Caco-2 (cell line): Measurements from ENCODE around the gene ZFY. TPM values are rescaled to one million over a fixed set of nuclear protein-coding genes. Genes with fewer than 3 reads are reported as not detected.

Source experiments
- BruUV-seq: library from RNA; stranded (reverse); fragments of 400-500 nt; replicated peaks from 2 replicates; lab custom pipeline; 2021; lab: Mats Ljungman, UMichigan
- CTCF ChIA-PET: fragments of 300-600 bp; sonication (Branson Sonifier 250); formaldehyde crosslinking; loops from one replicate; lab custom pipeline; 2022; ENCODE audit warnings: antibody characterized with exemption; lab: Charles Lee
- POLR2A ChIA-PET: fragments of 300-600 bp; sonication (Branson Sonifier 250); formaldehyde crosslinking; loops from one replicate; lab custom pipeline; 2022; ENCODE audit warnings: antibody characterized with exemption; lab: Charles Lee
- DNase-seq, 2 experiments: peaks; one replicate each; pipeline versions ENCODE4 v3.0.0 to v3.0.0-alpha.2; 2020 to 2022
- H3K27me3 ChIP-seq: replicated peaks from 2 replicates; pipeline ENCODE4 v1.6.0; 2011; ENCODE audit warnings: low read length; ENCODE audit not compliant: control insufficient read depth, insufficient read depth
- H3K36me3 ChIP-seq: 2 replicates; pipeline ENCODE4 v1.5.1; 2011; ENCODE audit warnings: low read length; ENCODE audit not compliant: control insufficient read depth, insufficient read depth
- H3K4me1 ChIP-seq: fragments of 250-450 bp; sonication (Bioruptor Pico); 2 replicates; pipeline ENCODE4 v1.5.1; 2020; ENCODE audit warnings: mild to moderate bottlenecking
- H3K4me3 ChIP-seq: 2 replicates; pipeline ENCODE4 v1.5.1; 2011; ENCODE audit warnings: low read depth, mild to moderate bottlenecking, control low read depth, low read length
- H3K9me3 ChIP-seq: fragments of 250-450 bp; sonication (Bioruptor Pico); 2 replicates; pipeline ENCODE4 v1.5.1; 2020; ENCODE audit warnings: mild to moderate bottlenecking, moderate library complexity
- H3K27ac Mint-ChIP-seq: one replicate; pipeline ENCODE4 v1.8.0; 2022; ENCODE audit warnings: mixed read lengths; ENCODE audit not compliant: unreplicated experiment
- H3K27me3 Mint-ChIP-seq: one replicate; pipeline ENCODE4 v1.8.0; 2022; ENCODE audit warnings: mixed read lengths; ENCODE audit not compliant: insufficient read depth, unreplicated experiment
- H3K36me3 Mint-ChIP-seq: one replicate; pipeline ENCODE4 v1.8.0; 2022; ENCODE audit warnings: mild to moderate bottlenecking, mixed read lengths; ENCODE audit not compliant: insufficient read depth, unreplicated experiment
- H3K4me1 Mint-ChIP-seq: one replicate; pipeline ENCODE4 v1.8.0; 2022; ENCODE audit warnings: low read depth, mixed read lengths; ENCODE audit not compliant: unreplicated experiment
- H3K4me3 Mint-ChIP-seq: one replicate; pipeline ENCODE4 v1.8.0; 2022; ENCODE audit warnings: mild to moderate bottlenecking, moderate library complexity, mixed read lengths; ENCODE audit not compliant: unreplicated experiment
- H3K9me3 Mint-ChIP-seq: one replicate; pipeline ENCODE4 v1.8.0; 2022; ENCODE audit warnings: mixed read lengths; ENCODE audit not compliant: unreplicated experiment
- CTCF ChIP-seq, 2 experiments: fragments of 200-600 bp in 1 of 2; IDR thresholded peaks; 1 replicate in 1 of 2; 2 replicates in 1 of 2; pipeline versions ENCODE4 v1.5.1 to v1.8.0; 2011 to 2022; ENCODE audit warnings: antibody characterized with exemption in 1 of 2, control low read depth in 1 of 2, inconsistent platforms in 1 of 2, low read depth in 1 of 2, low read length in 1 of 2, mild to moderate bottlenecking in 1 of 2, moderate library complexity in 1 of 2; ENCODE audit not compliant: insufficient read depth in 1 of 2, severe bottlenecking in 1 of 2, unreplicated experiment in 1 of 2
- intact Hi-C: fragments of 100-400 bp; cut with micrococcal nuclease; formaldehyde crosslinking; loops from one replicate; pipeline ENCODE4 v1.10.0; 2022; ENCODE audit not compliant: unreplicated experiment
- total RNA-seq: library from RNA; stranded (reverse); gene quantifications from 2 replicates; pipeline ENCODE4 v1.2.3, GENCODE V29; 2022

ZFY gene
- total RNA-seq, 1 experiment from 2014 or later = not detected

- H3K36me3 Mint-ChIP-seq = no peaks in the 10 kb centered on the region
- ChIA-PET POLR2A (no interaction called here), CTCF (no interaction called here)
- H3K4me3 Mint-ChIP-seq = no peak overlapping the region
- Histone ChIP-seq H3K9me3 (no peaks in the 10 kb centered on the region), H3K27me3 (no peaks in the 10 kb centered on the region), H3K36me3 (no peaks in the 10 kb centered on the region), H3K4me3 (no peak overlapping the region), H3K4me1 (no peaks in the 10 kb centered on the region)
- no peak for TF ChIP-seq CTCF (IDR thresholded peaks at IDR 0.05; ENCODE audit: insufficient read depth in 1 of 2, low read depth in 1 of 2, low read length in 1 of 2, severe bottlenecking in 1 of 2, unreplicated experiment in 1 of 2)
- H3K9me3 Mint-ChIP-seq = no peaks in the 10 kb centered on the region
- intact Hi-C loops = no loop called here
- H3K27me3 Mint-ChIP-seq = no peaks in the 10 kb centered on the region
- no peaks in the 10 kb centered on the region for H3K4me1 Mint-ChIP-seq
- no peak overlapping the region for H3K27ac Mint-ChIP-seq
- DNase-seq = no peak
- BruUV-seq = no TSS peak
These were observed 83.4 kb downstream of the ZFY start for GRCh38 chrY:3018546-3018945.

- Mint-ChIP-seq H3K27me3 (no peaks in the 10 kb centered on the region), H3K36me3 (no peaks in the 10 kb centered on the region), H3K27ac (no peak overlapping the region), H3K4me3 (no peak overlapping the region), H3K4me1 (no peaks in the 10 kb centered on the region), H3K9me3 (no peaks in the 10 kb centered on the region)
- no peaks in the 10 kb centered on the region for H3K4me1 ChIP-seq
- H3K9me3 ChIP-seq = no peaks in the 10 kb centered on the region
- DNase-seq = no peak
- no peaks in the 10 kb centered on the region for H3K36me3 ChIP-seq
- POLR2A ChIA-PET = no interaction called here
- no TSS peak for BruUV-seq
- intact Hi-C loops = no loop called here
- CTCF ChIA-PET = no interaction called here
- TF ChIP-seq CTCF (IDR thresholded peaks at IDR 0.05; ENCODE audit: insufficient read depth in 1 of 2, low read depth in 1 of 2, low read length in 1 of 2, severe bottlenecking in 1 of 2, unreplicated experiment in 1 of 2) = no peak
- no peak overlapping the region for H3K4me3 ChIP-seq
- H3K27me3 ChIP-seq = no peaks in the 10 kb centered on the region
These were observed 84.4 kb downstream of the ZFY start for GRCh38 chrY:3019584-3019983.

DNA sequence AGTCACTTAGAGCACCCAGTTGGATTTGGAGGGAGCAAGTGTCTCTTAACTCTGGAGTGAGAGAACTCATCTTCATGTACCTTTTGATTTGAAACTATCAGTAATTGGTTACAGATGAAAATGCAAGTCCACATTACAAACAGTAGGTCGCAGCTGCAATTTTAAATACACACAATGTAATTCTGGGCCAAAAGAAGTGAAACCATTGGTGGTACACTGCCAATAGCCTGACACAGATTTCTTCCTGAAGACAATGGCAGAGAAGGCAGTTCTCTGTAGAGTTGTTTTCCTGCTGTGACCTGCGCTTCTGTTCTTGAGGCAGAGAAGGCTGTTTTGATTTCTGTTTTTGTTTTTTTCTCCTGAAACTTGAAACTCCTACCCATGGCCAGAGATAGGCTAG, 86.0 kb downstream of the ZFY start:
- Mint-ChIP-seq H3K9me3 (no peaks in the 10 kb centered on the region), H3K4me1 (no peaks in the 10 kb centered on the region), H3K27ac (no peak overlapping the region), H3K36me3 (no peaks in the 10 kb centered on the region), H3K27me3 (no peaks in the 10 kb centered on the region), H3K4me3 (no peak overlapping the region)
- no TSS peak for BruUV-seq
- TF ChIP-seq CTCF (IDR thresholded peaks at IDR 0.05; ENCODE audit: insufficient read depth in 1 of 2, low read depth in 1 of 2, low read length in 1 of 2, severe bottlenecking in 1 of 2, unreplicated experiment in 1 of 2) = no peak
- no peaks in the 10 kb centered on the region for H3K4me1 ChIP-seq
- intact Hi-C loops = no loop called here
- H3K9me3 ChIP-seq = no peaks in the 10 kb centered on the region
- ChIA-PET CTCF (no interaction called here), POLR2A (no interaction called here)
- no peaks in the 10 kb centered on the region for H3K36me3 ChIP-seq
- no peak overlapping the region for H3K4me3 ChIP-seq
- no peak for DNase-seq
- H3K27me3 ChIP-seq = no peaks in the 10 kb centered on the region
